HS-27A (cell line): ENCODE results near the gene MYCBP.
A peak's percentile ranks its signal among the peaks of the same experiment; 100 is the strongest.
"Not testable (repeated sequence)": the region's sequence is repeated elsewhere in the genome, so short reads cannot be mapped to it uniquely, and the experiment has no call there.

Experiments used
- DNase-seq: peaks from one replicate; pipeline ENCODE4 v3.0.0-alpha.2; 2012; ENCODE audit warnings: low read depth, missing footprints

Gene MYCBP

GRCh38 chr1:38873027-38873969 is at the start of gene MYCBP:
Gene MYCBP (minus strand): TSS chr1:38873348. CDS start chr1:38873305, 43 bp downstream.
- peak; percentile 89 for DNase-seq

GRCh38 chr1:38919130-38919529 is 46.0 kb upstream of the MYCBP start:
- DNase-seq = no peak

- DNase-seq = no peak
Measured at GRCh38 chr1:38918568-38918967, 45.4 kb upstream of the MYCBP start.

GRCh38 chr1:38917772-38918171 is 44.6 kb upstream of the MYCBP start:
- DNase-seq = no peak

- DNase-seq = no peak
Measured at GRCh38 chr1:38917337-38917736, 44.2 kb upstream of the MYCBP start.

- no peak for DNase-seq
Measured at GRCh38 chr1:38915352-38915948, 42.3 kb upstream of the MYCBP start.

GRCh38 chr1:38914908-38915307 is 41.8 kb upstream of the MYCBP start:
- not testable (repeated sequence) for DNase-seq

GRCh38 chr1:38908821-38909220 is 35.7 kb upstream of the MYCBP start:
- no peak for DNase-seq

GRCh38 chr1:38905985-38906384 is 32.8 kb upstream of the MYCBP start:
- no peak for DNase-seq

GRCh38 chr1:38899560-38899959 is 26.4 kb upstream of the MYCBP start:
- DNase-seq = no peak

GRCh38 chr1:38898653-38899230 is 25.6 kb upstream of the MYCBP start:
- no peak for DNase-seq

- DNase-seq = no peak
Measured at GRCh38 chr1:38896169-38896568, 23.0 kb upstream of the MYCBP start.

- no peak for DNase-seq
Measured at GRCh38 chr1:38892976-38893375, 19.8 kb upstream of the MYCBP start.

- no peak for DNase-seq
Measured at GRCh38 chr1:38891753-38892152, 18.6 kb upstream of the MYCBP start.

- no peak for DNase-seq
Measured at GRCh38 chr1:38889589-38889988, 16.4 kb upstream of the MYCBP start.

- DNase-seq = no peak
Measured at GRCh38 chr1:38888423-38889333, 15.5 kb upstream of the MYCBP start.

- no peak for DNase-seq
Measured at GRCh38 chr1:38885092-38885491, 11.9 kb upstream of the MYCBP start.

GRCh38 chr1:38881487-38881886 is 8.3 kb upstream of the MYCBP start, which contains the start of gene GJA9:
Gene GJA9 (minus strand): TSS chr1:38881587. CDS start chr1:38876098, 5,489 bp downstream.
- DNase-seq = no peak

- no peak for DNase-seq
Measured at GRCh38 chr1:38875811-38876210, 2.7 kb upstream of the MYCBP start.

GRCh38 chr1:38872401-38873026 is 634 bp downstream of the MYCBP start:
- DNase-seq = peak; percentile 7

GRCh38 chr1:38870996-38871395 is 2.2 kb downstream of the MYCBP start:
- DNase-seq = no peak
